Measurements from ENCODE around the gene RRP36. TPM values are rescaled to one million over a fixed set of nuclear protein-coding genes. Genes with fewer than 3 reads are reported as not detected.

RRP36 gene
- total RNA-seq, 1 experiment from 2014 or later: 63.4 TPM

DNA sequence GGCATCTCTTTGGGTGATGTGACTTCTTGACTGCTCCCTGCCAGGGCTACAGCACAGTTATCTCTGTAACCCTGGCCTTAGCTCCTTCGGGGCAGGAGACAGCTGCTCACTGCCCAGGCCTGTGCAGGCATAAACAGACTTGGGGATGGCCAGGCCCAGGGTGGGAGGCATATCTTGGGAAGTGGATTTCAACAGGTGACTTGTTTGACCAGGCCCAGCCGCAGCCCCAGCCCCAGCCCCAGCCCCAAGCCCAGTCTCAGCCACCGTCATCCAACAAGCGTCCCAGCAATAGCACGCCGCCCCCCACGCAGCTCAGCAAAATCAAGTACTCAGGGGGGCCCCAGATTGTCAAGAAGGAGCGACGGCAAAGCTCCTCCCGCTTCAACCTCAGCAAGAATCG is 15.2 kb upstream of the RRP36 start:
- ATAC-seq (no peak), DNase-seq (ENCODE audit: low read depth, low spot score) (no peak)
- Histone ChIP-seq H3K9ac (ENCODE audit: low read length) (no peak overlapping the region), H3K4me3 (replicated peaks in 1 of 2; ENCODE audit: low read depth in 1 of 2, low read length in 2 of 2) (no peak overlapping the region), H3K4me2 (ENCODE audit: low read length) (no peak overlapping the region), H3K79me2 (ENCODE audit: insufficient read depth, low read length) (0 out of 2 replicates have a peak, but pooled peaks cover 2% of the 10 kb centered on the region), H4K20me1 (ENCODE audit: insufficient read depth) (no peaks in the 10 kb centered on the region), H3K9me3 (ENCODE audit: control insufficient read depth in 1 of 2, insufficient read depth in 1 of 2, low read depth in 1 of 2, low read length in 2 of 2) (no peaks in the 10 kb centered on the region), H3K27ac (ENCODE audit: low read depth, low read length) (no peak overlapping the region), H2AFZ (ENCODE audit: low read depth, low read length, poor library complexity, severe bottlenecking) (no peak overlapping the region), H3K9me2 (ENCODE audit: insufficient read depth) (no peaks in the 10 kb centered on the region), H3K27me3 (ENCODE audit: insufficient read depth, low read length) (no peaks in the 10 kb centered on the region), H3K4me1 (ENCODE audit: control insufficient read depth in 1 of 2, insufficient read depth in 2 of 2, low read length in 2 of 2) (no peaks in the 10 kb centered on the region), H3K36me3 (ENCODE audit: control insufficient read depth in 1 of 2, insufficient read depth in 2 of 2, low read length in 2 of 2) (peaks cover 27 to 33% of the 10 kb centered on the region in 2 experiments; a peak in 3 of 4 replicates)
- ChIA-PET POLR2A (no interaction called here), CTCF (no interaction called here), RAD21 (ENCODE audit: low non-redundant PET in 1 of 2, low total read pairs in 2 of 2, uncharacterized antibody in 2 of 2, unreplicated experiment in 2 of 2) (no interaction called here)
- BruUV-seq (replicated peaks): no TSS peak
- intact Hi-C loops (cut with micrococcal nuclease): no loop called here
- TF ChIP-seq FOSL1 (IDR thresholded peaks at IDR 0.05; ENCODE audit: low read depth) (no peak), POLR2A (IDR thresholded peaks at IDR 0.05; ENCODE audit: borderline replicate concordance, extremely low read depth, insufficient read depth, insufficient read length) (no peak), EGR1 (IDR thresholded peaks at IDR 0.05; ENCODE audit: low read depth) (no peak), CEBPB (IDR thresholded peaks at IDR 0.05; ENCODE audit: low read depth) (no peak), REST (IDR thresholded peaks at IDR 0.05; ENCODE audit: low read depth) (no peak)

- Histone ChIP-seq H3K4me2 (ENCODE audit: low read length) (no peak overlapping the region), H3K79me2 (ENCODE audit: insufficient read depth, low read length) (peaks cover 7% of the 10 kb centered on the region; the same call in 1 of the 2 replicates), H3K27ac (ENCODE audit: low read depth, low read length) (no peak overlapping the region), H3K9ac (ENCODE audit: low read length) (no peak overlapping the region), H3K9me2 (ENCODE audit: insufficient read depth) (no peaks in the 10 kb centered on the region), H3K27me3 (ENCODE audit: insufficient read depth, low read length) (no peaks in the 10 kb centered on the region), H4K20me1 (ENCODE audit: insufficient read depth) (no peaks in the 10 kb centered on the region), H3K36me3 (ENCODE audit: control insufficient read depth in 1 of 2, insufficient read depth in 2 of 2, low read length in 2 of 2) (peaks cover 35 to 39% of the 10 kb centered on the region in 2 experiments; a peak in 3 of 4 replicates), H3K4me3 (replicated peaks in 1 of 2; ENCODE audit: low read depth in 1 of 2, low read length in 2 of 2) (no peak overlapping the region), H3K9me3 (ENCODE audit: control insufficient read depth in 1 of 2, insufficient read depth in 1 of 2, low read depth in 1 of 2, low read length in 2 of 2) (no peaks in the 10 kb centered on the region), H3K4me1 (ENCODE audit: control insufficient read depth in 1 of 2, insufficient read depth in 2 of 2, low read length in 2 of 2) (peaks cover 0 to 2% of the 10 kb centered on the region in 2 experiments; a peak in 1 of 4 replicates), H2AFZ (ENCODE audit: low read depth, low read length, poor library complexity, severe bottlenecking) (no peak overlapping the region)
- POLR2A ChIA-PET: no interaction called here
- RAD21 ChIA-PET (ENCODE audit: low non-redundant PET in 1 of 2, low total read pairs in 2 of 2, uncharacterized antibody in 2 of 2, unreplicated experiment in 2 of 2): no interaction called here
- TF ChIP-seq EZH2phosphoT487 (IDR thresholded peaks at IDR 0.05; ENCODE audit: borderline replicate concordance): no peak
- no TSS peak for BruUV-seq (replicated peaks)
- ATAC-seq: no peak
- intact Hi-C loops (cut with micrococcal nuclease): no loop called here
- DNase-seq (ENCODE audit: low read depth, low spot score): no peak
- CTCF ChIA-PET: no interaction called here
Observed at GRCh38 chr6:43007126-43007525, 14.3 kb upstream of the RRP36 start.
